ENCODE data around the gene IGSF21. TPM values are rescaled to one million over a fixed set of nuclear protein-coding genes. Genes with fewer than 3 reads are reported as not detected.

Gene IGSF21
- total RNA-seq, 5 donors from 2014 or later (not counting 1 experiment from before 2014, with no cell fraction given), result not detected

DNA sequence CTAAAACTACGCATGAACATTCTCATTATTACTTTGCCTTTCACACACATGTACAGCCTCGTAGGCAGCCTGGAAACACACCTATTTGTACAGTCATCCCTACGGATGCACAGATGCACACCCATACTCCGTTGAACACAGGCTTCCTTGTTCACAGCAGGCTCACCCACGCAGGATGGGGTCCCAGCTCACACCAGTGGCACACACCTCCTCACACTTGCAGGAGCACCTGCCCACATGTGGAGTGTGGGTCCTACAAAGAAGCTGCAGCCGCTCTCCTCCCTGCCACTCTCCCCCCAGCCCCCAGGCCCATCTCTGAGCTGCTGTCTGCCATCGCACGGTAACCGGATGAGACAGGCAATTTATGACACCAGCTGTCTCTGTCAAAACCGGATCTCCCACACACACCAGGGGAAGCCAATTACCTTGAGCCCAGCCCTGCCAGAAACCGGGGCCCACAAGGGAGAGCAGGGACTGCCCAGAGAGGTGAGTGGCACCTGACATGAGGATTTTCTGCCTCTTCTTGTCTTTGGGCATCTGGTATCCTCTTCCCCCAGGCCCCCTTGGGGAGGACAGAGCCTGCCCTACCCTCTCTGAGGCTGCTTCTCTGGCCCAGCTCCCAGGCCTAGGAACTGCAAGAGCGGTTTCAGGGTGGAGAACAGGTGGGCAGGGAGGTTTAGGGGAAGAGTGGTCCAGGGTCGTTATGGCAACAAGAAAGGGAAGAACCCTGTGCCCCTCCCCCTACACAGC lies 175.4 kb downstream of the IGSF21 start:
- Histone ChIP-seq H3K9me3 (no peaks in the 10 kb centered on the region), H3K27ac (ENCODE audit: low read length) (no peak overlapping the region), H3K4me1 (ENCODE audit: control insufficient read depth in 1 of 2, extremely low read depth in 1 of 2, insufficient read depth in 2 of 2, low read length in 2 of 2) (no peaks in the 10 kb centered on the region), H3K36me3 (ENCODE audit: control insufficient read depth in 2 of 2, extremely low read depth in 1 of 2, insufficient read depth in 1 of 2, low read length in 1 of 2) (no peaks in the 10 kb centered on the region), H3K27me3 (replicated peaks in 1 of 2; ENCODE audit: control insufficient read depth in 2 of 2, extremely low read depth in 1 of 2, insufficient read depth in 2 of 2, low read length in 1 of 2) (peaks cover 0 to 44% of the 10 kb centered on the region in 2 experiments), H3K4me3 (ENCODE audit: control insufficient read depth in 1 of 2, extremely low read depth in 1 of 2, low read length in 1 of 2) (no peak overlapping the region)
- DNase-seq (no peak), ATAC-seq (replicated peaks in 1 of 4) (no peak)
- H3K36me3 Mint-ChIP-seq, result no peaks in the 10 kb centered on the region
- no peaks in the 10 kb centered on the region for H3K9me3 Mint-ChIP-seq
- ChIA-PET CTCF (no interaction called here), POLR2A (no interaction called here)
- no peaks in the 10 kb centered on the region for H3K4me1 Mint-ChIP-seq
- peaks cover 18 to 29% of the 10 kb centered on the region in 2 donors for H3K27me3 Mint-ChIP-seq
- H3K27ac Mint-ChIP-seq, result no peak overlapping the region
- WGBS (ENCODE audit: insufficient coverage), result 58% methylated on average over 9 of the region's 13 CpGs
- H3K4me3 Mint-ChIP-seq, result no peak overlapping the region

DNA sequence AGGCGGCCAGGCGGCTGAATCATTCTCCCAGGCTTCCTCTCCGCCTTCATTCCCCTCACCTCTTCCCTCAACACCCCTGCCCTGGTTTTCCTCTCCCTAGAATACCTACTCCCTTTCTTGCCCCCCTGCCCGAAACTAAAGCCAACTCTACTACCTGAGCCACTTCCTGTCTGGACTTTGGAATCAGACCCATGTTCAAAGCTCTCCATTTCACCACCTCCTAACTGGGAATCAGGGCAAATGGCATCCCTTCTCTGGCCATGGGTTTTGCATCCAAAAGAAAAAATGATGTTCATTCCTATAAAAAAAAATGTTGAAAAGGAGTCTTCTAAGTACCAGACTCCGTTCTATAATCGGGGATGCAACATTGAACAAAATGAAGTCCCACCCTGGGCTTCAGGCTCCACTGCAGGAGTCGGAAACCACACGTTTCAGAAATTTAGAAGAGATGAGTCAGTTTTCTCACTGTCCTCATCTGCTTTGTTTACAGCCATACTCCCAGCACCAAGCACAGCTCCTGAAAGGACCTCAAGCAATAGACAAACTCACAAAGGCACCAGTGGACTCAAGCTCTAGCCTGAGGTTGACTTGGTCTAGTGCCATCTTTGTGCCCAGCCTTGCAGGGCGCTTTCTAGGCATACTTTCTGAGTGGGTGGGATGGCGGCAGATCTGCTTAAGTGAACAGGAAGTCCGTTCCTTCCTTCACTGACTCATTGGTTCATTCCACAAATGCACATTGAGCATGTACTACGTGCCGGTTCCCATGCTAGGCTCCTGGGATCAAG lies 176.2 kb downstream of the IGSF21 start:
- Mint-ChIP-seq H3K27me3 (peaks cover 18 to 29% of the 10 kb centered on the region in 2 donors), H3K4me3 (no peak overlapping the region), H3K36me3 (no peaks in the 10 kb centered on the region), H3K9me3 (no peaks in the 10 kb centered on the region), H3K27ac (no peak overlapping the region), H3K4me1 (no peaks in the 10 kb centered on the region)
- no peak overlapping the region for H3K27ac ChIP-seq (ENCODE audit: low read length)
- H3K9me3 ChIP-seq, result no peaks in the 10 kb centered on the region
- ChIA-PET POLR2A (no interaction called here), CTCF (no interaction called here)
- WGBS (ENCODE audit: insufficient coverage), result 41% methylated on average over 11 of the region's 13 CpGs
- DNase-seq (no peak), ATAC-seq (replicated peaks in 1 of 4) (no peak)
- no peaks in the 10 kb centered on the region for H3K4me1 ChIP-seq (ENCODE audit: control insufficient read depth in 1 of 2, extremely low read depth in 1 of 2, insufficient read depth in 2 of 2, low read length in 2 of 2)
- H3K4me3 ChIP-seq (ENCODE audit: control insufficient read depth in 1 of 2, extremely low read depth in 1 of 2, low read length in 1 of 2), result no peak overlapping the region
- H3K27me3 ChIP-seq (replicated peaks in 1 of 2; ENCODE audit: control insufficient read depth in 2 of 2, extremely low read depth in 1 of 2, insufficient read depth in 2 of 2, low read length in 1 of 2), result peaks cover 0 to 41% of the 10 kb centered on the region in 2 experiments
- H3K36me3 ChIP-seq (ENCODE audit: control insufficient read depth in 2 of 2, extremely low read depth in 1 of 2, insufficient read depth in 1 of 2, low read length in 1 of 2), result no peaks in the 10 kb centered on the region

DNA sequence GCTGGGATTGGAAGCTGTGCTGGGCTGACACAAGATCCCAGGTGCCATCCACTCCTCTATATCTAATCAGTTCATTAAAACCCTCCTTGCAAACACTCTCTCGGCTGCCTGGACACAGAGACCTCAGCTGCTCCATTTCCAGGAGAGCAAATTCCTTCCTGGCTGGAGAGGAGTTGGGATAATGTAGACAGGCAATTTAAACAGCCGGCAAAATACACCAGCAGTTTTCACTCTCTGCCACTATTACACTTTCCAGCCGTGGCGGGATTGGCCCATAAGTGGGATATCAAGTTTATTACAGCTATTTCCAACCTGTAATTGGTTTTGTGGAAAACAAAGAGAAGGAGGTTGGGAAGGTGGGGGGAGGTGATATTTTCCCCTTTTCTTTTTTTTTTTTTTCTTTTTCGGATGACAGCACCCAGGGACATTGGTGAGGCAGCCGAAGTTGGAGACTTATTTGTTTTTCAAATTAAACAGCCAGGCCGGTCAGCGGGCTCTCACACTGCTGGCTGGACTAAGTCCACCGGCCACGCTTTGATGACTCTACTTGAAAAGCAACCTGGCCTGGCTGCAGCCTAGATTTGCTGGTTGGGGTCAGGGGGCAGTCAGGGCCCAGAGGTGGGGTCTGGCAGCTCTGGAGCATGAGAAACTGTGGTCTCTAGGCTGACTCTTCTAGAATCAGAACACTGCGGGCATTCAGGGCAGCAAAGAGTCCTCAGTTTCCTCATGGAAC lies 177.4 kb downstream of the IGSF21 start:
- Histone ChIP-seq H3K27ac (ENCODE audit: low read length) (no peak overlapping the region), H3K27me3 (replicated peaks in 1 of 2; ENCODE audit: control insufficient read depth in 2 of 2, extremely low read depth in 1 of 2, insufficient read depth in 2 of 2, low read length in 1 of 2) (peaks cover 0 to 38% of the 10 kb centered on the region in 2 experiments), H3K4me1 (ENCODE audit: control insufficient read depth in 1 of 2, extremely low read depth in 1 of 2, insufficient read depth in 2 of 2, low read length in 2 of 2) (no peaks in the 10 kb centered on the region), H3K9me3 (no peaks in the 10 kb centered on the region), H3K4me3 (ENCODE audit: control insufficient read depth in 1 of 2, extremely low read depth in 1 of 2, low read length in 1 of 2) (no peak overlapping the region), H3K36me3 (ENCODE audit: control insufficient read depth in 2 of 2, extremely low read depth in 1 of 2, insufficient read depth in 1 of 2, low read length in 1 of 2) (no peaks in the 10 kb centered on the region)
- DNase-seq (no peak), ATAC-seq (replicated peaks in 1 of 4) (no peak)
- H3K27ac Mint-ChIP-seq, result no peak overlapping the region
- no peaks in the 10 kb centered on the region for H3K4me1 Mint-ChIP-seq
- H3K27me3 Mint-ChIP-seq, result peaks cover 18 to 29% of the 10 kb centered on the region in 2 donors
- WGBS (ENCODE audit: insufficient coverage), result 81% methylated on average over 5 of the region's 11 CpGs
- H3K9me3 Mint-ChIP-seq, result no peaks in the 10 kb centered on the region
- ChIA-PET POLR2A (no interaction called here), CTCF (no interaction called here)
- H3K36me3 Mint-ChIP-seq, result no peaks in the 10 kb centered on the region
- H3K4me3 Mint-ChIP-seq, result no peak overlapping the region

- Histone ChIP-seq H3K27me3 (replicated peaks in 1 of 2; ENCODE audit: control insufficient read depth in 2 of 2, extremely low read depth in 1 of 2, insufficient read depth in 2 of 2, low read length in 1 of 2) (peaks cover 0 to 40% of the 10 kb centered on the region in 2 experiments), H3K4me3 (ENCODE audit: control insufficient read depth in 1 of 2, extremely low read depth in 1 of 2, low read length in 1 of 2) (no peak overlapping the region), H3K36me3 (ENCODE audit: control insufficient read depth in 2 of 2, extremely low read depth in 1 of 2, insufficient read depth in 1 of 2, low read length in 1 of 2) (no peaks in the 10 kb centered on the region), H3K4me1 (ENCODE audit: control insufficient read depth in 1 of 2, extremely low read depth in 1 of 2, insufficient read depth in 2 of 2, low read length in 2 of 2) (no peaks in the 10 kb centered on the region), H3K27ac (ENCODE audit: low read length) (no peak overlapping the region), H3K9me3 (no peaks in the 10 kb centered on the region)
- WGBS (ENCODE audit: insufficient coverage), result 84% methylated on average over 4 of the region's 7 CpGs
- ATAC-seq (replicated peaks in 1 of 4) (no peak), DNase-seq (no peak)
- H3K27ac Mint-ChIP-seq, result no peak overlapping the region
- H3K9me3 Mint-ChIP-seq, result no peaks in the 10 kb centered on the region
- no peak overlapping the region for H3K4me3 Mint-ChIP-seq
- no peaks in the 10 kb centered on the region for H3K36me3 Mint-ChIP-seq
- POLR2A ChIA-PET, result no interaction called here
- no peaks in the 10 kb centered on the region for H3K4me1 Mint-ChIP-seq
- H3K27me3 Mint-ChIP-seq, result peaks cover 17 to 31% of the 10 kb centered on the region in 2 donors
- CTCF ChIA-PET, result no interaction called here
These were observed 177.9 kb downstream of the IGSF21 start for GRCh38 chr1:18285538-18285924.

DNA sequence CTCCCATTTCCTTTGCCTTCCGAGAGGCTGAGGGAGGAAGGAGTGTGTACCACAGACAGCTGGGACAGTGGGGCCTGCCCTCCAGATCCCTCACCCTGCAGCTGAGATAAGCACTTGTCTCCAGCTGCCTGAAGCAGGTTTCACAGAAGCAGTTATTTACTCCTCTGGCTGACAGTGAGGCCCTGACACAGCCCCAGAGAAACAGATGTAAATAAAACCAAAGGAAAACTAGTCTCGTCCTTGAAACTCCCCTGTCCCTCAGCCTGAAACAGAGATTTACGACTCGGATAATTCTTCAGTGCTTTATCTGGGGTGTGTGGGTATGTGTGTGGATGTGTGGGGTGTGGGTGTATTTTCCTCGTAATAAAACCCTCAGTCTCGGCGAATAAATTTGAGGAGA lies 181.1 kb downstream of the IGSF21 start:
- no peaks in the 10 kb centered on the region for H3K4me1 ChIP-seq (ENCODE audit: control insufficient read depth in 1 of 2, extremely low read depth in 1 of 2, insufficient read depth in 2 of 2, low read length in 2 of 2)
- no peaks in the 10 kb centered on the region for H3K9me3 ChIP-seq
- no peak overlapping the region for H3K4me3 Mint-ChIP-seq
- DNase-seq (no peak), ATAC-seq (replicated peaks in 1 of 4) (no peak)
- no peaks in the 10 kb centered on the region for H3K4me1 Mint-ChIP-seq
- no peak overlapping the region for H3K27ac Mint-ChIP-seq
- no peaks in the 10 kb centered on the region for H3K36me3 Mint-ChIP-seq
- POLR2A ChIA-PET, result no interaction called here
- H3K4me3 ChIP-seq (ENCODE audit: control insufficient read depth in 1 of 2, extremely low read depth in 1 of 2, low read length in 1 of 2), result no peak overlapping the region
- H3K27me3 ChIP-seq (replicated peaks in 1 of 2; ENCODE audit: control insufficient read depth in 2 of 2, extremely low read depth in 1 of 2, insufficient read depth in 2 of 2, low read length in 1 of 2), result peaks cover 0 to 37% of the 10 kb centered on the region in 2 experiments
- WGBS (ENCODE audit: insufficient coverage), result 64% methylated on average over 5 of the region's 7 CpGs
- H3K36me3 ChIP-seq (ENCODE audit: control insufficient read depth in 2 of 2, extremely low read depth in 1 of 2, insufficient read depth in 1 of 2, low read length in 1 of 2), result no peaks in the 10 kb centered on the region
- H3K27me3 Mint-ChIP-seq, result peaks cover 18 to 27% of the 10 kb centered on the region in 2 donors
- H3K27ac ChIP-seq (ENCODE audit: low read length), result no peak overlapping the region
- no peaks in the 10 kb centered on the region for H3K9me3 Mint-ChIP-seq
- CTCF ChIA-PET, result no interaction called here

DNA sequence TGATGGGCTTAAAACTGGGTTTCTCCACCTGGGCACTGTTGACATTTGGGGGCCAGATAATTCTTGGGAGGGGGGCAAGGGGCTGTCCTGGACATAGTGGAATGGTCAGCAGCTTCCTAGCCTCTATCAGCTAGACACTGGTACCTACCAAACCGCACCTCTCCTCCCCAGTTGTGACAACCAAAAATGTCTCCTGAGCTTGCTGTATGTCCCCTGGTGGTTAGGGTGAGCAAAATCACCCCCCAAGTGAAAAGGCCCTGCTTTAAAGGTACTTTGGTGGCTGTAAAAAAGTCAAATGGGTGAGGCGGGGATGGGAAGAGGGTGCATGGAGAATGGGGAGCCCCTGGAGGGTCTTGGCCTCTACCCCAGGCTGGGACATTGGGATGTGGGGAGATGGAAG lies 182.0 kb downstream of the IGSF21 start:
- CTCF ChIA-PET, result no interaction called here
- no peaks in the 10 kb centered on the region for H3K9me3 Mint-ChIP-seq
- H3K4me1 Mint-ChIP-seq, result no peaks in the 10 kb centered on the region
- DNase-seq, result no peak
- no peak overlapping the region for H3K27ac Mint-ChIP-seq
- no peaks in the 10 kb centered on the region for H3K36me3 ChIP-seq (ENCODE audit: control insufficient read depth in 2 of 2, extremely low read depth in 1 of 2, insufficient read depth in 1 of 2, low read length in 1 of 2)
- H3K27me3 ChIP-seq (replicated peaks in 1 of 2; ENCODE audit: control insufficient read depth in 2 of 2, extremely low read depth in 1 of 2, insufficient read depth in 2 of 2, low read length in 1 of 2), result peaks cover 0 to 39% of the 10 kb centered on the region in 2 experiments
- no peak overlapping the region for H3K27ac ChIP-seq (ENCODE audit: low read length)
- no peaks in the 10 kb centered on the region for H3K9me3 ChIP-seq
- no peak overlapping the region for H3K4me3 Mint-ChIP-seq
- no peak overlapping the region for H3K4me3 ChIP-seq (ENCODE audit: control insufficient read depth in 1 of 2, extremely low read depth in 1 of 2, low read length in 1 of 2)
- whole genome bisulfite sequencing (ENCODE audit: insufficient coverage), result no CpG with 5 or more reads among the region's 2 CpGs
- H3K27me3 Mint-ChIP-seq, result peaks cover 22 to 31% of the 10 kb centered on the region in 2 donors
- no peaks in the 10 kb centered on the region for H3K36me3 Mint-ChIP-seq
- ATAC-seq (replicated peaks in 1 of 4), result no peak
- POLR2A ChIA-PET, result no interaction called here
- H3K4me1 ChIP-seq (ENCODE audit: control insufficient read depth in 1 of 2, extremely low read depth in 1 of 2, insufficient read depth in 2 of 2, low read length in 2 of 2), result no peaks in the 10 kb centered on the region

All from T-cell (primary cell).